ENCODE data around the gene KRR1. TPM values are rescaled to one million over a fixed set of nuclear protein-coding genes. Genes with fewer than 3 reads are reported as not detected.
A peak's percentile ranks its signal among the peaks of the same experiment; 100 is the strongest.
"Not testable (repeated sequence)": the region's sequence is repeated elsewhere in the genome, so short reads cannot be mapped to it uniquely, and the experiment has no call there.

Gene KRR1
- total RNA-seq, 2 donors from 2014 or later, result 21.6 to 34.7 TPM

DNA sequence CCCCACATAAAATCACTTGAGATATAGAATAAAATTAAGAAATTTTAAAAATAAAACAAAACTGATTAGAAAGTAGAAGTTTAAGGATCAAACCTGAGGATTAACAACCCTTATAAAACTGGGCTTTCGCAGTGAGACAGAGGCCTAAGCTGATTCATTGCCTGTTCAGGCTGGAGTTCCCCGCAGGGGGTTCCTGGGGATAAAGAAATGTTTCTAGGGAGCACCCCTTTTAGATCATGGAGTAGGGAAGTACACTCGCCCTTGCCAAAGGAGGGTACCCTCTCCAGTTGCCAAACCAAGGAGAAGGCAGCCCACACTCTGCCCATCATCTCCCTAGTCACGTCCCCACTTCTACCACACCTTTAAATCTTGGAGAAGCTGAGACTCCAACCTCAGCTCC is 24.1 kb downstream of the KRR1 start:
- Histone ChIP-seq H3K27ac (no peak overlapping the region), H3K36me3 (no peaks in the 10 kb centered on the region), H3K27me3 (replicated peaks; ENCODE audit: insufficient read depth) (no peaks in the 10 kb centered on the region), H3K4me1 (replicated peaks) (no peaks in the 10 kb centered on the region), H3K4me3 (no peak overlapping the region), H3K9me3 (no peaks in the 10 kb centered on the region)
- WGBS, result 90% methylated on average over 4 of the region's 4 CpGs
- TF ChIP-seq POLR2A (IDR thresholded peaks at IDR 0.05) (no peak), POLR2AphosphoS5 (IDR thresholded peaks at IDR 0.05) (no peak)
- TF ChIP-seq, protein P1, sequence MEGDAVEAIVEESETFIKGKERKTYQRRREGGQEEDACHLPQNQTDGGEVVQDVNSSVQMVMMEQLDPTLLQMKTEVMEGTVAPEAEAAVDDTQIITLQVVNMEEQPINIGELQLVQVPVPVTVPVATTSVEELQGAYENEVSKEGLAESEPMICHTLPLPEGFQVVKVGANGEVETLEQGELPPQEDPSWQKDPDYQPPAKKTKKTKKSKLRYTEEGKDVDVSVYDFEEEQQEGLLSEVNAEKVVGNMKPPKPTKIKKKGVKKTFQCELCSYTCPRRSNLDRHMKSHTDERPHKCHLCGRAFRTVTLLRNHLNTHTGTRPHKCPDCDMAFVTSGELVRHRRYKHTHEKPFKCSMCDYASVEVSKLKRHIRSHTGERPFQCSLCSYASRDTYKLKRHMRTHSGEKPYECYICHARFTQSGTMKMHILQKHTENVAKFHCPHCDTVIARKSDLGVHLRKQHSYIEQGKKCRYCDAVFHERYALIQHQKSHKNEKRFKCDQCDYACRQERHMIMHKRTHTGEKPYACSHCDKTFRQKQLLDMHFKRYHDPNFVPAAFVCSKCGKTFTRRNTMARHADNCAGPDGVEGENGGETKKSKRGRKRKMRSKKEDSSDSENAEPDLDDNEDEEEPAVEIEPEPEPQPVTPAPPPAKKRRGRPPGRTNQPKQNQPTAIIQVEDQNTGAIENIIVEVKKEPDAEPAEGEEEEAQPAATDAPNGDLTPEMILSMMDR (IDR thresholded peaks at IDR 0.05), result no peak
- DNase-seq (ENCODE audit: low spot score), result no peak
- intact Hi-C loops (cut with DNase I), result no loop called here

GRCh38 chr12:75484450-75484849 is 27.0 kb downstream of the KRR1 start:
- not testable (repeated sequence) for H3K36me3 ChIP-seq; H3K4me1 ChIP-seq (replicated peaks); H3K27ac ChIP-seq; H3K4me3 ChIP-seq; H3K27me3 ChIP-seq (replicated peaks; ENCODE audit: insufficient read depth); H3K9me3 ChIP-seq; DNase-seq (ENCODE audit: low spot score)
- intact Hi-C loops (cut with DNase I), result loop anchor here (5.0 kb wide), 1 partner anchor 92 kb away; the partner anchor contains the start of gene GLIPR1L2
- WGBS, result 78% methylated on average over 2 of the region's 2 CpGs

- Histone ChIP-seq H3K9me3 (no peaks in the 10 kb centered on the region), H3K36me3 (no peaks in the 10 kb centered on the region), H3K4me3 (no peak overlapping the region), H3K27me3 (replicated peaks; ENCODE audit: insufficient read depth) (no peaks in the 10 kb centered on the region), H3K27ac (peak overlapping the region in 1 of 2 donors; percentile 10), H3K4me1 (replicated peaks) (no peaks in the 10 kb centered on the region)
- TF ChIP-seq POLR2A (IDR thresholded peaks at IDR 0.05), result no peak
- no peak for TF ChIP-seq POLR2AphosphoS5 (IDR thresholded peaks at IDR 0.05)
- TF ChIP-seq, protein P1 (IDR thresholded peaks at IDR 0.05), result no peak
- no peak for DNase-seq (ENCODE audit: low spot score)
- 65% methylated on average over 2 of the region's 2 CpGs for WGBS
- intact Hi-C loops (cut with DNase I), result loop anchor here (5.0 kb wide), 1 partner anchor 91 kb away; the partner anchor contains the start of gene GLIPR1L2
Measured at GRCh38 chr12:75483431-75483830, 28.0 kb downstream of the KRR1 start.

DNA sequence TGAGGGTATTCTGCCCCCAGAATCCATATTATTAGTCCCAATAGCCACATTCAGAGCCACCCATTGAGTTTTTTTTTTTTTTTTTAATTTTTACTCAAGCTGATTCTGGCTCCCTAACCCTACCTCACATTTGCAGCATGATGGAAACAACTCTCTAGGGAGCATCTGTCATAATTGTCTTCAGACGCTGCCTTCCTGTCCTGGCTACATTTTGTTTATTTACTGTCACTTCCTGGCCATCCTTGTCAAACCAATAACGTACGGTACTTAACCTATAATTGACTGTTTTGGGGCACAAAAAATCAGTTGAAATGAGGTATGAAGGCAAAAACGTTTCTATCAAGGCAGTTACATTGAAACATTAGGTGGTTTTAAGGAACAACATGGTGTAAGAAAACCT is 28.8 kb downstream of the KRR1 start:
- Histone ChIP-seq H3K4me3 (no peak overlapping the region), H3K27me3 (replicated peaks; ENCODE audit: insufficient read depth) (no peaks in the 10 kb centered on the region), H3K27ac (peak overlapping the region in 1 of 2 donors; percentile 10), H3K36me3 (no peaks in the 10 kb centered on the region), H3K9me3 (no peaks in the 10 kb centered on the region), H3K4me1 (replicated peaks) (no peaks in the 10 kb centered on the region)
- WGBS, result 31% methylated on average over 4 of the region's 4 CpGs
- intact Hi-C loops (cut with DNase I), result loop anchor here (5.0 kb wide), 1 partner anchor 90 kb away; the partner anchor contains the start of gene GLIPR1L2
- TF ChIP-seq, protein P1 (IDR thresholded peaks at IDR 0.05), result no peak
- TF ChIP-seq POLR2A (IDR thresholded peaks at IDR 0.05) (no peak), POLR2AphosphoS5 (IDR thresholded peaks at IDR 0.05) (no peak)
- no peak for DNase-seq (ENCODE audit: low spot score)

GRCh38 chr12:75481774-75482173 is 29.6 kb downstream of the KRR1 start:
- TF ChIP-seq POLR2A (IDR thresholded peaks at IDR 0.05) (no peak), POLR2AphosphoS5 (IDR thresholded peaks at IDR 0.05) (no peak)
- TF ChIP-seq, protein P1 (IDR thresholded peaks at IDR 0.05), result no peak
- WGBS, result 84% methylated on average over 4 of the region's 4 CpGs
- Histone ChIP-seq H3K27ac (no peak overlapping the region), H3K9me3 (no peaks in the 10 kb centered on the region), H3K4me1 (replicated peaks) (no peaks in the 10 kb centered on the region), H3K27me3 (replicated peaks; ENCODE audit: insufficient read depth) (no peaks in the 10 kb centered on the region), H3K4me3 (peak overlapping the region in 1 of 2 donors; percentile 14), H3K36me3 (no peaks in the 10 kb centered on the region)
- intact Hi-C loops (cut with DNase I), result loop anchor here (5.0 kb wide), 1 partner anchor 89 kb away; the partner anchor contains the start of gene GLIPR1L2
- DNase-seq (ENCODE audit: low spot score), result no peak

All from prostate gland (tissue), 2 donors.